ENCODE results near the gene OLFML2A. TPM values are rescaled to one million over a fixed set of nuclear protein-coding genes. Genes with fewer than 3 reads are reported as not detected.

OLFML2A gene
- total RNA-seq, 5 donors from 2014 or later (not counting 1 experiment from before 2014, with no cell fraction given), result 0.07 to 0.18 (median 0.13) TPM; not detected in 2

- ATAC-seq (replicated peaks in 1 of 4), result no peak
- no peaks in the 10 kb centered on the region for H3K9me3 ChIP-seq
- H3K4me1 ChIP-seq (ENCODE audit: control insufficient read depth in 1 of 2, extremely low read depth in 1 of 2, insufficient read depth in 2 of 2, low read length in 2 of 2), result no peaks in the 10 kb centered on the region
- ChIA-PET CTCF (no interaction called here), POLR2A (no interaction called here)
- H3K36me3 ChIP-seq (ENCODE audit: control insufficient read depth in 2 of 2, extremely low read depth in 1 of 2, insufficient read depth in 1 of 2, low read length in 1 of 2), result no peaks in the 10 kb centered on the region
- Mint-ChIP-seq H3K36me3 (no peaks in the 10 kb centered on the region), H3K27ac (no peak overlapping the region), H3K4me1 (no peaks in the 10 kb centered on the region), H3K4me3 (no peak overlapping the region), H3K9me3 (no peaks in the 10 kb centered on the region), H3K27me3 (peaks cover 11 to 13% of the 10 kb centered on the region in 2 donors)
- H3K27me3 ChIP-seq (replicated peaks in 1 of 2; ENCODE audit: control insufficient read depth in 2 of 2, extremely low read depth in 1 of 2, insufficient read depth in 2 of 2, low read length in 1 of 2), result peaks cover 0 to 41% of the 10 kb centered on the region in 2 experiments
- no peak overlapping the region for H3K4me3 ChIP-seq (ENCODE audit: control insufficient read depth in 1 of 2, extremely low read depth in 1 of 2, low read length in 1 of 2)
- DNase-seq, result no peak
- no peak overlapping the region for H3K27ac ChIP-seq (ENCODE audit: low read length)
- 85% methylated on average over 4 of the region's 8 CpGs for WGBS (ENCODE audit: insufficient coverage)
Observed at GRCh38 chr9:124790301-124790700, 13.4 kb downstream of the OLFML2A start.

GRCh38 chr9:124790801-124791505 is 14.0 kb downstream of the OLFML2A start:
- 61% methylated on average over 2 of the region's 5 CpGs for WGBS (ENCODE audit: insufficient coverage)
- H3K9me3 ChIP-seq, result no peaks in the 10 kb centered on the region
- Mint-ChIP-seq H3K27me3 (peaks cover 10% of the 10 kb centered on the region in 2 donors), H3K4me3 (no peak overlapping the region), H3K27ac (no peak overlapping the region), H3K36me3 (no peaks in the 10 kb centered on the region), H3K9me3 (no peaks in the 10 kb centered on the region), H3K4me1 (no peaks in the 10 kb centered on the region)
- H3K36me3 ChIP-seq (ENCODE audit: control insufficient read depth in 2 of 2, extremely low read depth in 1 of 2, insufficient read depth in 1 of 2, low read length in 1 of 2), result no peaks in the 10 kb centered on the region
- no peaks in the 10 kb centered on the region for H3K4me1 ChIP-seq (ENCODE audit: control insufficient read depth in 1 of 2, extremely low read depth in 1 of 2, insufficient read depth in 2 of 2, low read length in 2 of 2)
- H3K4me3 ChIP-seq (ENCODE audit: control insufficient read depth in 1 of 2, extremely low read depth in 1 of 2, low read length in 1 of 2), result no peak overlapping the region
- DNase-seq, result no peak
- ChIA-PET POLR2A (no interaction called here), CTCF (no interaction called here)
- no peak for ATAC-seq (replicated peaks in 1 of 4)
- H3K27ac ChIP-seq (ENCODE audit: low read length), result no peak overlapping the region
- peaks cover 0 to 42% of the 10 kb centered on the region in 2 experiments for H3K27me3 ChIP-seq (replicated peaks in 1 of 2; ENCODE audit: control insufficient read depth in 2 of 2, extremely low read depth in 1 of 2, insufficient read depth in 2 of 2, low read length in 1 of 2)

- Mint-ChIP-seq H3K27me3 (peaks cover 8 to 11% of the 10 kb centered on the region in 2 donors), H3K9me3 (no peaks in the 10 kb centered on the region), H3K36me3 (no peaks in the 10 kb centered on the region), H3K4me3 (no peak overlapping the region), H3K27ac (no peak overlapping the region), H3K4me1 (no peaks in the 10 kb centered on the region)
- Histone ChIP-seq H3K27me3 (replicated peaks in 1 of 2; ENCODE audit: control insufficient read depth in 2 of 2, extremely low read depth in 1 of 2, insufficient read depth in 2 of 2, low read length in 1 of 2) (peaks cover 0 to 42% of the 10 kb centered on the region in 2 experiments), H3K36me3 (ENCODE audit: control insufficient read depth in 2 of 2, extremely low read depth in 1 of 2, insufficient read depth in 1 of 2, low read length in 1 of 2) (no peaks in the 10 kb centered on the region), H3K4me3 (ENCODE audit: control insufficient read depth in 1 of 2, extremely low read depth in 1 of 2, low read length in 1 of 2) (no peak overlapping the region), H3K9me3 (no peaks in the 10 kb centered on the region), H3K27ac (ENCODE audit: low read length) (no peak overlapping the region), H3K4me1 (ENCODE audit: control insufficient read depth in 1 of 2, extremely low read depth in 1 of 2, insufficient read depth in 2 of 2, low read length in 2 of 2) (no peaks in the 10 kb centered on the region)
- ChIA-PET POLR2A (no interaction called here), CTCF (no interaction called here)
- no peak for ATAC-seq (replicated peaks in 1 of 4)
- 72% methylated on average over 6 of the region's 8 CpGs for WGBS (ENCODE audit: insufficient coverage)
- DNase-seq, result no peak
Observed at GRCh38 chr9:124792257-124793014, 15.5 kb downstream of the OLFML2A start.

DNA sequence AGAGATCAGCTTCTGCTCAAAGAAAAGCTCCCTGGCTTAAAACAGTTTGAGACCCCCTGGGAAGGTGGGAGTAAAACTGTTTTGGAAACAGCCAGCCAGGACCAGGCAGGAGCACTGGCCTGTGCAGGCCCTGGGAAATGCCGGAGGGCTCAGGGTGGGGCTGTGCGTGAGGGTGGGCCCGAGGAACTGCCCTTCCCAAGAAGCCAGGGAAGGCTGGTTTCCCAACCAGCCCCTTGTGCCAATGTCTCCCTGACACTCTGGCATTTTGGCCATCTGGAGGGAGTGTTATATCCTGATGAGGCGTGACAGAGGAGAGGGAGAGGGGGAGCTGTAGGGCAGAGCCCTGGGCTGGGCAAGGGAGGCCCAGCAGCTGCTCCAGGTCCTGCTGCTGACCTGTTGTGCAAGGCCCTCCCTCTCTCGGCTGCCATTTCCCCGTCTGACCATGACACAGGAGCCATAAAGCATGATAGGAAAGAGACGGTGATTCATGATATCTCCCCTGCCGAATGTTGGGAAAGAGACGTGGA is 16.1 kb downstream of the OLFML2A start:
- no peak overlapping the region for H3K4me3 ChIP-seq (ENCODE audit: control insufficient read depth in 1 of 2, extremely low read depth in 1 of 2, low read length in 1 of 2)
- DNase-seq, result no peak
- ATAC-seq (replicated peaks in 1 of 4), result no peak
- Mint-ChIP-seq H3K36me3 (no peaks in the 10 kb centered on the region), H3K27me3 (peaks cover 8 to 16% of the 10 kb centered on the region in 2 donors), H3K27ac (no peak overlapping the region), H3K4me1 (no peaks in the 10 kb centered on the region), H3K9me3 (no peaks in the 10 kb centered on the region), H3K4me3 (no peak overlapping the region)
- POLR2A ChIA-PET, result no interaction called here
- 79% methylated on average over 8 of the region's 9 CpGs for WGBS (ENCODE audit: insufficient coverage)
- H3K4me1 ChIP-seq (ENCODE audit: control insufficient read depth in 1 of 2, extremely low read depth in 1 of 2, insufficient read depth in 2 of 2, low read length in 2 of 2), result no peaks in the 10 kb centered on the region
- no peaks in the 10 kb centered on the region for H3K9me3 ChIP-seq
- H3K27me3 ChIP-seq (replicated peaks in 1 of 2; ENCODE audit: control insufficient read depth in 2 of 2, extremely low read depth in 1 of 2, insufficient read depth in 2 of 2, low read length in 1 of 2), result peaks cover 0 to 45% of the 10 kb centered on the region in 2 experiments
- H3K36me3 ChIP-seq (ENCODE audit: control insufficient read depth in 2 of 2, extremely low read depth in 1 of 2, insufficient read depth in 1 of 2, low read length in 1 of 2), result no peaks in the 10 kb centered on the region
- no peak overlapping the region for H3K27ac ChIP-seq (ENCODE audit: low read length)
- CTCF ChIA-PET, result no interaction called here

- Mint-ChIP-seq H3K27me3 (peaks cover 8 to 18% of the 10 kb centered on the region in 2 donors), H3K4me1 (no peaks in the 10 kb centered on the region), H3K27ac (no peak overlapping the region), H3K9me3 (no peaks in the 10 kb centered on the region), H3K4me3 (no peak overlapping the region), H3K36me3 (no peaks in the 10 kb centered on the region)
- WGBS (ENCODE audit: insufficient coverage), result 90% methylated on average over 9 of the region's 11 CpGs
- Histone ChIP-seq H3K4me3 (ENCODE audit: control insufficient read depth in 1 of 2, extremely low read depth in 1 of 2, low read length in 1 of 2) (no peak overlapping the region), H3K27ac (ENCODE audit: low read length) (no peak overlapping the region), H3K4me1 (ENCODE audit: control insufficient read depth in 1 of 2, extremely low read depth in 1 of 2, insufficient read depth in 2 of 2, low read length in 2 of 2) (no peaks in the 10 kb centered on the region), H3K9me3 (no peaks in the 10 kb centered on the region), H3K36me3 (ENCODE audit: control insufficient read depth in 2 of 2, extremely low read depth in 1 of 2, insufficient read depth in 1 of 2, low read length in 1 of 2) (no peaks in the 10 kb centered on the region), H3K27me3 (replicated peaks in 1 of 2; ENCODE audit: control insufficient read depth in 2 of 2, extremely low read depth in 1 of 2, insufficient read depth in 2 of 2, low read length in 1 of 2) (peaks cover 0 to 56% of the 10 kb centered on the region in 2 experiments)
- ATAC-seq (replicated peaks in 1 of 4), result no peak
- DNase-seq, result no peak
- POLR2A ChIA-PET, result no interaction called here
- CTCF ChIA-PET, result no interaction called here
Observed at GRCh38 chr9:124794902-124795491, 18.1 kb downstream of the OLFML2A start.

DNA sequence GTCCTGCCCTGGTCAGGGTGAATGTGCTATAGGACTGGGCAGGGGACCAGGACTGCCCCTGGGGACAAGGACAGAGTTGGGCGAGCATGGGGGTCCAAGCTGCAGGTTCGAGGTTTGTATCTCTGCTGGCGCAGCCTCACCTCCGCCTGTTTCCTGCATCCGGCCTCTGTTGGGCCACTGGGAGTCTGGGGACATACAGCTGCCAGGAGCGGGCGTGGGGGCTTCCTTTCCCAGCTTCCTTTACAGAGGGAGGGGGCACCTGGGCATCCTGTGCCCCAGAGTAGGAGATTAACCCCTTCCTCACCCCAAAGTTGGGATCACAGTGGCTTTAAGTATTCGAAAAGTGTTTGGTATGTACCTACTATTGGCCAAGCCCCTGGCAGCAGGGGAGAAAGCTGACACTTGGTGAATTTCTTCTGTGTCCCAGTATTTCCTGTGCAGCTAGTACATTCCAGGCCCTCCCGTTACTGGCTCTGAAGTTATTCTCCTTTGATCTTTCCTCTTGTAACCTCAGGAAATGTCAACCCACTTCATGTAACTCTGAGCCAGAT is 19.0 kb downstream of the OLFML2A start:
- Histone ChIP-seq H3K27ac (ENCODE audit: low read length) (no peak overlapping the region), H3K4me3 (ENCODE audit: control insufficient read depth in 1 of 2, extremely low read depth in 1 of 2, low read length in 1 of 2) (no peak overlapping the region), H3K4me1 (ENCODE audit: control insufficient read depth in 1 of 2, extremely low read depth in 1 of 2, insufficient read depth in 2 of 2, low read length in 2 of 2) (no peaks in the 10 kb centered on the region), H3K36me3 (ENCODE audit: control insufficient read depth in 2 of 2, extremely low read depth in 1 of 2, insufficient read depth in 1 of 2, low read length in 1 of 2) (no peaks in the 10 kb centered on the region), H3K27me3 (replicated peaks in 1 of 2; ENCODE audit: control insufficient read depth in 2 of 2, extremely low read depth in 1 of 2, insufficient read depth in 2 of 2, low read length in 1 of 2) (peaks cover 0 to 58% of the 10 kb centered on the region in 2 experiments), H3K9me3 (no peaks in the 10 kb centered on the region)
- Mint-ChIP-seq H3K4me1 (peaks cover 0 to 4% (median 0%) of the 10 kb centered on the region in 3 donors), H3K9me3 (no peaks in the 10 kb centered on the region), H3K27ac (no peak overlapping the region), H3K27me3 (peaks cover 8 to 22% of the 10 kb centered on the region in 2 donors), H3K36me3 (no peaks in the 10 kb centered on the region), H3K4me3 (no peak overlapping the region)
- DNase-seq (no peak), ATAC-seq (replicated peaks in 1 of 4) (no peak)
- POLR2A ChIA-PET, result interaction anchor here in 1 of 2 donors (0.6 kb wide), 1 partner anchor 446 kb away, joined by 3 read pairs; no protein-coding TSS in a partner anchor
- 30% methylated on average over 6 of the region's 9 CpGs for WGBS (ENCODE audit: insufficient coverage)
- CTCF ChIA-PET, result no interaction called here

All from T-cell (primary cell).